DND-41 (cell line): ENCODE measurements around the gene B4GALT3.

Experiments
- CTCF ChIP-seq: IDR thresholded peaks from 2 replicates; pipeline ENCODE4 v1.5.1; 2012; ENCODE audit warnings: borderline replicate concordance, low read length, moderate library complexity, mild to moderate bottlenecking; ENCODE audit not compliant: poor library complexity, severe bottlenecking; ENCODE audit errors: extremely low read depth
- EZH2 ChIP-seq: IDR thresholded peaks from 3 replicates; pipeline ENCODE4 v1.6.1; 2012; ENCODE audit warnings: borderline replicate concordance, low read depth, mild to moderate bottlenecking, moderate library complexity, low read length, inconsistent platforms; ENCODE audit not compliant: severe bottlenecking

DNA sequence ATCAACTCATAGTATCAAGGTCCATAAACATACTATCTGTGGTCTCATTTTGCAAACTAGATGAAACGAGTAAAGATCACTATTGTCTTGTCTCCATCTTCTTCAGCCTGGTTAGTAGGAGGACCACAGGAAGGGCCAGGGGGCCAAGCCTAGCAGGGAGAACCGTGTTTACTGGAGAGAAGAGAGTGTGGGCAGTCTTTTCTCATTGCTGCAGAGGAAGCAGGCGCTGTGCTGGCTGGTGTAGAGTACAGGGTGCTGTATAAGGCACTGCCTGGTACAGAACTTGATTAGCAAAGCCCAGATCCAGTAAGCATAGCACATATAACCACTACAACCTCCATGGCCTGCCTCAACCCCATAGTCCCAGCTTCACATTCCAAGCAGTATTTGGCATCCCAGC lies 10.0 kb upstream of the B4GALT3 start:
- TF ChIP-seq CTCF: no peak
- no peak for TF ChIP-seq EZH2
